HEK293 (cell line): Measurements from ENCODE around the gene SNN.

Experiments used
- CTCF ChIA-PET: fragments of 350-600 bp; formaldehyde crosslinking; extraction: SDS; loops from one replicate; lab custom pipeline; 2021; ENCODE audit warnings: antibody characterized with exemption; lab: Yijun Ruan, JAX
- POLR2A ChIA-PET: fragments of 300-600 bp; formaldehyde crosslinking; extraction: SDS; loops from one replicate; lab custom pipeline; 2020; ENCODE audit warnings: antibody characterized with exemption, inconsistent platforms; lab: Yijun Ruan, JAX
- H3K27ac ChIP-seq: fragments of 200-500 bp; sonication (Bioruptor generic); 2 replicates; pipeline ENCODE4 v1.5.1; 2014; ENCODE audit warnings: low read depth, low read length, control low read depth, inconsistent platforms; ENCODE audit errors: extremely low read depth
- H3K36me3 ChIP-seq, 2 experiments: fragments of 200-500 bp in 1 of 2; sonication (Bioruptor generic) in 1 of 2; 1 replicate in 1 of 2; 2 replicates in 1 of 2; pipeline ENCODE4 v1.5.1; 2014 to 2017; ENCODE audit warnings: inconsistent platforms in 2 of 2, low read length in 2 of 2; ENCODE audit not compliant: control insufficient read depth in 2 of 2, insufficient read depth in 1 of 2
- H3K4me1 ChIP-seq: fragments of 200-500 bp; sonication (Bioruptor generic); 2 replicates; pipeline ENCODE4 v1.5.1; 2014; ENCODE audit warnings: mild to moderate bottlenecking, low read length, inconsistent platforms; ENCODE audit not compliant: control insufficient read depth, insufficient read depth
- H3K4me3 ChIP-seq: 2 replicates; pipeline ENCODE4 v1.5.1; 2011; ENCODE audit warnings: low read depth, mild to moderate bottlenecking, control low read depth, low read length, moderate library complexity
- H3K9me3 ChIP-seq: fragments of 200-500 bp; sonication (Bioruptor generic); 2 replicates; pipeline ENCODE4 v1.5.1; 2014; ENCODE audit warnings: low read depth, low read length, inconsistent platforms; ENCODE audit not compliant: control insufficient read depth, insufficient read depth
- GFI1B ChIP-seq: fragments of 450-650 bp; formaldehyde crosslinking; IDR thresholded peaks from 2 replicates; pipeline ENCODE4 v1.5.1; 2016; ENCODE audit warnings: missing biosample characterization, missing genetic modification characterization
- OVOL3 ChIP-seq: fragments of 450-650 bp; formaldehyde crosslinking; IDR thresholded peaks from 2 replicates; pipeline ENCODE4 v1.5.1; 2016; ENCODE audit warnings: missing biosample characterization, missing genetic modification characterization
- PRDM10 ChIP-seq: fragments of 450-650 bp; formaldehyde crosslinking; IDR thresholded peaks from 2 replicates; pipeline ENCODE4 v1.5.1; 2016; ENCODE audit warnings: missing biosample characterization, missing genetic modification characterization
- SETDB1 ChIP-seq: IDR thresholded peaks from one replicate; pipeline ENCODE4 v1.6.1; 2017; ENCODE audit warnings: mild to moderate bottlenecking, low read length, moderate library complexity, mixed read lengths; ENCODE audit not compliant: insufficient read length
- ZBTB44 ChIP-seq: fragments of 450-650 bp; IDR thresholded peaks from 2 replicates; pipeline ENCODE4 v1.5.1; 2018; ENCODE audit warnings: missing biosample characterization, mild to moderate bottlenecking, missing genetic modification characterization
- ZIC2 ChIP-seq: fragments of 450-650 bp; formaldehyde crosslinking; IDR thresholded peaks from 2 replicates; pipeline ENCODE4 v1.5.1; 2016; ENCODE audit warnings: missing biosample characterization, missing genetic modification characterization
- ZNF16 ChIP-seq: fragments of 450-650 bp; formaldehyde crosslinking; IDR thresholded peaks from 2 replicates; pipeline ENCODE4 v1.5.1; 2016; ENCODE audit warnings: low read depth, missing biosample characterization, missing genetic modification characterization
- ZNF174 ChIP-seq: fragments of 450-650 bp; formaldehyde crosslinking; IDR thresholded peaks from 2 replicates; pipeline ENCODE4 v1.5.0; 2017; ENCODE audit warnings: missing biosample characterization, mild to moderate bottlenecking, missing genetic modification characterization
- ZNF211 ChIP-seq: fragments of 450-650 bp; formaldehyde crosslinking; IDR thresholded peaks from 2 replicates; pipeline ENCODE4 v1.5.1; 2016; ENCODE audit warnings: low read depth, missing biosample characterization, missing genetic modification characterization
- ZNF366 ChIP-seq: fragments of 450-650 bp; formaldehyde crosslinking; conservative IDR thresholded peaks from 2 replicates; pipeline ENCODE4 v1.5.1; 2016; ENCODE audit warnings: missing biosample characterization, missing genetic modification characterization
- ZNF404 ChIP-seq: fragments of 450-650 bp; formaldehyde crosslinking; IDR thresholded peaks from 2 replicates; pipeline ENCODE4 v1.5.1; 2017; ENCODE audit warnings: missing biosample characterization, missing genetic modification characterization
- ZNF501 ChIP-seq: fragments of 450-650 bp; formaldehyde crosslinking; IDR thresholded peaks from 2 replicates; pipeline ENCODE4 v1.5.1; 2016; ENCODE audit warnings: missing biosample characterization, missing genetic modification characterization
- TF ChIP-seq, protein P1 (sequence below): fragments of 450-650 bp; formaldehyde crosslinking; IDR thresholded peaks from 2 replicates; pipeline ENCODE4 v1.5.1; 2016; ENCODE audit warnings: missing biosample characterization, missing genetic modification characterization, borderline replicate concordance
- TF ChIP-seq, protein P2 (sequence below): fragments of 450-650 bp; formaldehyde crosslinking; IDR thresholded peaks from 2 replicates; pipeline ENCODE4 v1.5.1; 2016; ENCODE audit warnings: missing biosample characterization, missing genetic modification characterization
- TF ChIP-seq, protein P3 (sequence below): fragments of 450-650 bp; formaldehyde crosslinking; IDR thresholded peaks from 2 replicates; pipeline ENCODE4 v1.5.1; 2016; ENCODE audit warnings: missing biosample characterization, missing genetic modification characterization
- TF ChIP-seq, protein P4 (sequence below): fragments of 450-650 bp; formaldehyde crosslinking; IDR thresholded peaks from 2 replicates; pipeline ENCODE4 v1.5.0; 2017; ENCODE audit warnings: missing biosample characterization, missing genetic modification characterization, borderline replicate concordance

SNN gene

DNA sequence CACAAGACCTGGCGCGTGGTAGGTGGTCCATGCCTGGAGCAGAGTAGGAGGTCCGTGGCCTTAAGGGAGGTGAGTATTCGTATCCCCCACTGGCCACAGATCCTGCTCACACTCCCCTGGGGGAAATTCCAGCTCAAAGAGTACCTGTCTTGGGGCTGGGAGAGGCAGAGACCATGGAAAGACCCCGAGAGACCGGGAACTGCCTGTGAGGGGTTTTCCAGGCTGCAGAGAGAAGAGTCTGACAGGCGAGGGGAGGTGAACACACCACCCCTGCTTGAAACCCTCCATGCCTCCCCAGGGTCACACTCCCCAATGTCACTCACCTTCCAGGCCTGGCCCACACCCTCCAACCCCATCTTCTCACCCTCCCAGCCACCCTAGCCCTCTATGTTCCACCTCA is 12.6 kb upstream of the SNN start (continued):
- TF ChIP-seq, protein P1, sequence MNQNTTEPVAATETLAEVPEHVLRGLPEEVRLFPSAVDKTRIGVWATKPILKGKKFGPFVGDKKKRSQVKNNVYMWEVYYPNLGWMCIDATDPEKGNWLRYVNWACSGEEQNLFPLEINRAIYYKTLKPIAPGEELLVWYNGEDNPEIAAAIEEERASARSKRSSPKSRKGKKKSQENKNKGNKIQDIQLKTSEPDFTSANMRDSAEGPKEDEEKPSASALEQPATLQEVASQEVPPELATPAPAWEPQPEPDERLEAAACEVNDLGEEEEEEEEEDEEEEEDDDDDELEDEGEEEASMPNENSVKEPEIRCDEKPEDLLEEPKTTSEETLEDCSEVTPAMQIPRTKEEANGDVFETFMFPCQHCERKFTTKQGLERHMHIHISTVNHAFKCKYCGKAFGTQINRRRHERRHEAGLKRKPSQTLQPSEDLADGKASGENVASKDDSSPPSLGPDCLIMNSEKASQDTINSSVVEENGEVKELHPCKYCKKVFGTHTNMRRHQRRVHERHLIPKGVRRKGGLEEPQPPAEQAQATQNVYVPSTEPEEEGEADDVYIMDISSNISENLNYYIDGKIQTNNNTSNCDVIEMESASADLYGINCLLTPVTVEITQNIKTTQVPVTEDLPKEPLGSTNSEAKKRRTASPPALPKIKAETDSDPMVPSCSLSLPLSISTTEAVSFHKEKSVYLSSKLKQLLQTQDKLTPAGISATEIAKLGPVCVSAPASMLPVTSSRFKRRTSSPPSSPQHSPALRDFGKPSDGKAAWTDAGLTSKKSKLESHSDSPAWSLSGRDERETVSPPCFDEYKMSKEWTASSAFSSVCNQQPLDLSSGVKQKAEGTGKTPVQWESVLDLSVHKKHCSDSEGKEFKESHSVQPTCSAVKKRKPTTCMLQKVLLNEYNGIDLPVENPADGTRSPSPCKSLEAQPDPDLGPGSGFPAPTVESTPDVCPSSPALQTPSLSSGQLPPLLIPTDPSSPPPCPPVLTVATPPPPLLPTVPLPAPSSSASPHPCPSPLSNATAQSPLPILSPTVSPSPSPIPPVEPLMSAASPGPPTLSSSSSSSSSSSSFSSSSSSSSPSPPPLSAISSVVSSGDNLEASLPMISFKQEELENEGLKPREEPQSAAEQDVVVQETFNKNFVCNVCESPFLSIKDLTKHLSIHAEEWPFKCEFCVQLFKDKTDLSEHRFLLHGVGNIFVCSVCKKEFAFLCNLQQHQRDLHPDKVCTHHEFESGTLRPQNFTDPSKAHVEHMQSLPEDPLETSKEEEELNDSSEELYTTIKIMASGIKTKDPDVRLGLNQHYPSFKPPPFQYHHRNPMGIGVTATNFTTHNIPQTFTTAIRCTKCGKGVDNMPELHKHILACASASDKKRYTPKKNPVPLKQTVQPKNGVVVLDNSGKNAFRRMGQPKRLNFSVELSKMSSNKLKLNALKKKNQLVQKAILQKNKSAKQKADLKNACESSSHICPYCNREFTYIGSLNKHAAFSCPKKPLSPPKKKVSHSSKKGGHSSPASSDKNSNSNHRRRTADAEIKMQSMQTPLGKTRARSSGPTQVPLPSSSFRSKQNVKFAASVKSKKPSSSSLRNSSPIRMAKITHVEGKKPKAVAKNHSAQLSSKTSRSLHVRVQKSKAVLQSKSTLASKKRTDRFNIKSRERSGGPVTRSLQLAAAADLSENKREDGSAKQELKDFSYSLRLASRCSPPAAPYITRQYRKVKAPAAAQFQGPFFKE (tag by site-specific recombination) = no peak
- TF ChIP-seq, protein P2, sequence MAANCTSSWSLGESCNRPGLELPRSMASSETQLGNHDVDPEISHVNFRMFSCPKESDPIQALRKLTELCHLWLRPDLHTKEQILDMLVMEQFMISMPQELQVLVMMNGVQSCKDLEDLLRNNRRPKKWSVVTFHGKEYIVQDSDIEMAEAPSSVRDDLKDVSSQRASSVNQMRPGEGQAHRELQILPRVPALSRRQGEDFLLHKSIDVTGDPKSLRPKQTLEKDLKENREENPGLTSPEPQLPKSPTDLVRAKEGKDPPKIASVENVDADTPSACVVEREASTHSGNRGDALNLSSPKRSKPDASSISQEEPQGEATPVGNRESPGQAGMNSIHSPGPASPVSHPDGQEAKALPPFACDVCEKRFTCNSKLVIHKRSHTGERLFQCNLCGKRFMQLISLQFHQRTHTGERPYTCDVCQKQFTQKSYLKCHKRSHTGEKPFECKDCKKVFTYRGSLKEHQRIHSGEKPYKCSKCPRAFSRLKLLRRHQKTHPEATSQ (tag by site-specific recombination) = no peak
- no peak for TF ChIP-seq ZNF211
- TF ChIP-seq, protein P3, sequence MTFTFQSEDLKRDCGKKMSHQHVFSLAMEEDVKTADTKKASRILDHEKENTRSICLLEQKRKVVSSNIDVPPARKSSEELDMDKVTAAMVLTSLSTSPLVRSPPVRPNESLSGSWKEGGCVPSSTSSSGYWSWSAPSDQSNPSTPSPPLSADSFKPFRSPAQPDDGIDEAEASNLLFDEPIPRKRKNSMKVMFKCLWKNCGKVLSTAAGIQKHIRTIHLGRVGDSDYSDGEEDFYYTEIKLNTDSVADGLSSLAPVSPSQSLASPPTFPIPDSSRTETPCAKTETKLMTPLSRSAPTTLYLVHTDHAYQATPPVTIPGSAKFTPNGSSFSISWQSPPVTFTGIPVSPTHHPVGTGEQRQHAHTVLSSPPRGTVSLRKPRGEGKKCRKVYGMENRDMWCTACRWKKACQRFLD (tag by site-specific recombination) = no peak
- TF ChIP-seq ZNF16 = no peak
- no peak for TF ChIP-seq ZIC2 (tag by site-specific recombination)

- POLR2A ChIA-PET = no interaction called here
- Histone ChIP-seq H3K9me3 (no peaks in the 10 kb centered on the region), H3K27ac (no peak overlapping the region), H3K4me1 (no peaks in the 10 kb centered on the region), H3K4me3 (no peak overlapping the region), H3K36me3 (no peaks in the 10 kb centered on the region)
- no peak for TF ChIP-seq OVOL3 (tag by site-specific recombination)
- no peak for TF ChIP-seq ZNF174
- TF ChIP-seq SETDB1 = no peak
- TF ChIP-seq, protein P4, sequence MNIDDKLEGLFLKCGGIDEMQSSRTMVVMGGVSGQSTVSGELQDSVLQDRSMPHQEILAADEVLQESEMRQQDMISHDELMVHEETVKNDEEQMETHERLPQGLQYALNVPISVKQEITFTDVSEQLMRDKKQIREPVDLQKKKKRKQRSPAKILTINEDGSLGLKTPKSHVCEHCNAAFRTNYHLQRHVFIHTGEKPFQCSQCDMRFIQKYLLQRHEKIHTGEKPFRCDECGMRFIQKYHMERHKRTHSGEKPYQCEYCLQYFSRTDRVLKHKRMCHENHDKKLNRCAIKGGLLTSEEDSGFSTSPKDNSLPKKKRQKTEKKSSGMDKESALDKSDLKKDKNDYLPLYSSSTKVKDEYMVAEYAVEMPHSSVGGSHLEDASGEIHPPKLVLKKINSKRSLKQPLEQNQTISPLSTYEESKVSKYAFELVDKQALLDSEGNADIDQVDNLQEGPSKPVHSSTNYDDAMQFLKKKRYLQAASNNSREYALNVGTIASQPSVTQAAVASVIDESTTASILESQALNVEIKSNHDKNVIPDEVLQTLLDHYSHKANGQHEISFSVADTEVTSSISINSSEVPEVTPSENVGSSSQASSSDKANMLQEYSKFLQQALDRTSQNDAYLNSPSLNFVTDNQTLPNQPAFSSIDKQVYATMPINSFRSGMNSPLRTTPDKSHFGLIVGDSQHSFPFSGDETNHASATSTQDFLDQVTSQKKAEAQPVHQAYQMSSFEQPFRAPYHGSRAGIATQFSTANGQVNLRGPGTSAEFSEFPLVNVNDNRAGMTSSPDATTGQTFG = no peak
- no peak for TF ChIP-seq PRDM10
- TF ChIP-seq ZNF404 (tag by site-specific recombination) = no peak
- TF ChIP-seq ZNF366 (tag by site-specific recombination) = no peak
- no peak for TF ChIP-seq ZNF501 (tag by site-specific recombination)
- TF ChIP-seq GFI1B (tag by site-specific recombination) = no peak
- TF ChIP-seq ZBTB44 (tag by site-specific recombination) = no peak
- TF ChIP-seq, all 188 proteins: peak for 0
- CTCF ChIA-PET = no interaction called here
Observed at GRCh38 chr16:11657556-11657955, 10.7 kb upstream of the SNN start.
